ENCODE measurements around the gene ACP1.

DNA sequence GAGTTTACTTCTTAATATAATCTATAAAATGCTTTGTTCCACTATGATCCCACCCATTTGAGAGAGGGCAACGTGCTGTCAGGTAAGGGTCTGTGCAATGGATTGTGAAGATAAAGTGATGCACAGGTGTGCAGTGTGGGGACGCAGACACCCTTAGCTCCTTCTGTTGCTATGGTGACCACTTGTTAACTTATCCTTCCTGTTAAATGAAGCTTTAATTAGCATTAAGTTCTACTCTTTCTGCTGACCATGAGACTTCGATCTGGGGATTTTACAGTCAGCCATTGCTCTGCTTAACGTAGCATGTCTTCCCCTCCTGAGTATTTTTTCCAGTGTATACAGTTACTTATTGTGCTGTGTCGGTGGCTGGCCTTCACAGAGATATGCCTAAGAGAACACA lies 46.2 kb downstream of the ACP1 start:
- TF ChIP-seq POLR2A (IDR thresholded peaks at IDR 0.05), result no peak
- TF ChIP-seq, protein P1, sequence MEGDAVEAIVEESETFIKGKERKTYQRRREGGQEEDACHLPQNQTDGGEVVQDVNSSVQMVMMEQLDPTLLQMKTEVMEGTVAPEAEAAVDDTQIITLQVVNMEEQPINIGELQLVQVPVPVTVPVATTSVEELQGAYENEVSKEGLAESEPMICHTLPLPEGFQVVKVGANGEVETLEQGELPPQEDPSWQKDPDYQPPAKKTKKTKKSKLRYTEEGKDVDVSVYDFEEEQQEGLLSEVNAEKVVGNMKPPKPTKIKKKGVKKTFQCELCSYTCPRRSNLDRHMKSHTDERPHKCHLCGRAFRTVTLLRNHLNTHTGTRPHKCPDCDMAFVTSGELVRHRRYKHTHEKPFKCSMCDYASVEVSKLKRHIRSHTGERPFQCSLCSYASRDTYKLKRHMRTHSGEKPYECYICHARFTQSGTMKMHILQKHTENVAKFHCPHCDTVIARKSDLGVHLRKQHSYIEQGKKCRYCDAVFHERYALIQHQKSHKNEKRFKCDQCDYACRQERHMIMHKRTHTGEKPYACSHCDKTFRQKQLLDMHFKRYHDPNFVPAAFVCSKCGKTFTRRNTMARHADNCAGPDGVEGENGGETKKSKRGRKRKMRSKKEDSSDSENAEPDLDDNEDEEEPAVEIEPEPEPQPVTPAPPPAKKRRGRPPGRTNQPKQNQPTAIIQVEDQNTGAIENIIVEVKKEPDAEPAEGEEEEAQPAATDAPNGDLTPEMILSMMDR (IDR thresholded peaks at IDR 0.05), result no peak
- TF ChIP-seq EP300 (IDR thresholded peaks at IDR 0.05), result no peak

Measured in upper lobe of left lung (tissue), 4 donors.